Measurements from ENCODE around the gene ELAC2. TPM values are rescaled to one million over a fixed set of nuclear protein-coding genes. Genes with fewer than 3 reads are reported as not detected.

ELAC2 gene
- total and polyA plus RNA-seq, 10 of the 15 experiments (the other 5 are each of a cell fraction or from before 2014, with no cell fraction given): 5.1 to 146 (median 79.4) TPM

- TF ChIP-seq BHLHE40 (IDR thresholded peaks at IDR 0.05; ENCODE audit: borderline replicate concordance in 1 of 2, low read depth in 2 of 2, low read length in 1 of 2): no peak
Observed at GRCh38 chr17:12952012-12952411, 65.8 kb downstream of the ELAC2 start (continued).

- no peaks in the 10 kb centered on the region for H3K9me3 ChIP-seq (replicated peaks; ENCODE audit: control insufficient read depth, insufficient read depth, low read length)
- DNase-seq (ENCODE audit: low read depth, low spot score): no peak
- TF ChIP-seq EGR1 (IDR thresholded peaks at IDR 0.05; ENCODE audit: borderline replicate concordance in 1 of 2, low read depth in 2 of 2, low read length in 2 of 2) (no peak), PAX5 (IDR thresholded peaks at IDR 0.05; ENCODE audit: borderline replicate concordance, low read depth, low read length) (no peak), SMAD1 (IDR thresholded peaks at IDR 0.05; ENCODE audit: low read depth, partially characterized antibody) (no peak), KAT2A (conservative IDR thresholded peaks at IDR 0.05; ENCODE audit: control insufficient read depth, low read depth, low read length) (no peak)
- H3K36me3 ChIP-seq (ENCODE audit: control insufficient read depth in 2 of 2, insufficient read depth in 2 of 2, low read length in 1 of 2): no peaks in the 10 kb centered on the region
- no peak for ATAC-seq
- no peak for FAIRE-seq
- no peaks in the 10 kb centered on the region for H3K27me3 ChIP-seq (replicated peaks in 1 of 2; ENCODE audit: control insufficient read depth in 2 of 2, insufficient read depth in 2 of 2, low read length in 1 of 2)
- H3K4me3 ChIP-seq: no peak overlapping the region
- BruUV-seq (replicated peaks): no TSS peak
- WGBS (ENCODE audit: insufficient coverage, insufficient replicate concordance, low lambda C conversion rate, missing lambda C conversion rate): 61% methylated on average over 4 of the region's 4 CpGs
- no peaks in the 10 kb centered on the region for H3K79me2 ChIP-seq (ENCODE audit: control insufficient read depth, insufficient read depth, low read length)
- in situ Hi-C loops (cut with MboI): no loop called here
- H4K20me1 ChIP-seq (ENCODE audit: control insufficient read depth, insufficient read depth): no peaks in the 10 kb centered on the region
- H3K9ac ChIP-seq (ENCODE audit: control insufficient read depth, insufficient read depth, low read length): no peak overlapping the region
- CTCF ChIA-PET: interaction anchor here (0.6 to 1.0 kb wide), 2 partner anchors 56 to 1923 kb away, joined by 3 read pairs; no protein-coding TSS in a partner anchor
- SMC1A ChIA-PET (ENCODE audit: uncharacterized antibody, unreplicated experiment): no interaction called here
- H3K27ac ChIP-seq (ENCODE audit: control insufficient read depth, insufficient read depth): no peak overlapping the region
- no peak overlapping the region for H2AFZ ChIP-seq (ENCODE audit: control insufficient read depth, low read depth, low read length)
- intact Hi-C loops (cut with micrococcal nuclease; ENCODE audit: unreplicated experiment): no loop called here
- POLR2A ChIA-PET: interaction anchor here (1.1 kb wide), 1 partner anchor 83 kb away, joined by 3 read pairs; no protein-coding TSS in a partner anchor
- RAD21 ChIA-PET (ENCODE audit: unreplicated experiment): no interaction called here
- H3K4me1 ChIP-seq (ENCODE audit: control insufficient read depth, insufficient read depth, low read length): no peaks in the 10 kb centered on the region
- H3K4me2 ChIP-seq (ENCODE audit: control insufficient read depth, insufficient read depth): no peak overlapping the region
Observed at GRCh38 chr17:12947047-12947446, 70.8 kb downstream of the ELAC2 start.

Other genes with a start within 250 kb of the ELAC2 start
- 0.11 and 0.40 TPM in 2 replicates for gene ARHGAP44, start 228.5 kb downstream of the ELAC2 start, total RNA-seq (2014; rRNA removed)
- 0.27 and 0.55 TPM in 2 replicates for gene ARHGAP44, start 228.5 kb downstream of the ELAC2 start, total RNA-seq (2014; rRNA removed; fragmentation: Illumina TruSeq; extraction: Trizol)
- gene ARHGAP44, start 228.5 kb downstream of the ELAC2 start, total RNA-seq (2021): 0.61 and 1.1 TPM in 2 replicates
- 0.33 and 0.57 TPM in 2 replicates for gene ARHGAP44, start 228.5 kb downstream of the ELAC2 start, polyA plus RNA-seq (2011; rRNA removed)
- 0.35 and 0.40 TPM in 2 replicates for gene ARHGAP44, start 228.5 kb downstream of the ELAC2 start, polyA plus RNA-seq (2014; fragmentation: Illumina TruSeq; extraction: Trizol)
- gene ARHGAP44, start 228.5 kb downstream of the ELAC2 start, polyA plus RNA-seq (2014; fragmentation: Nextera tagmentation; extraction: Ambion mirVana): under 1 TPM; 0.11 to 0.13 TPM
- 0.80 and 1.2 TPM in 2 replicates for gene ARHGAP44, start 228.5 kb downstream of the ELAC2 start, polyA plus RNA-seq (2014; rRNA removed)
- 1 to 10 TPM; 1.1 to 1.2 TPM for gene ARHGAP44, start 228.5 kb downstream of the ELAC2 start, polyA plus RNA-seq (2016; fragmentation: Nextera tagmentation; extraction: Ambion mirVana)

Data from GM12878 (cell line).